ENCODE results near the gene C19orf73.

GRCh38 chr19:49145573-49146407 lies 26.8 kb upstream of the C19orf73 start:
- TF ChIP-seq POLR2A (IDR thresholded peaks at IDR 0.05) (no peak), CTCF (IDR thresholded peaks at IDR 0.05) (peak; percentile 71 to 97 (median 91))
